Fibroblast of lung (primary cell): Measurements from ENCODE around the gene CTNND2.

Experiments
- CTCF ChIP-seq, 2 donors: IDR thresholded peaks in 1 of 2; conservative IDR thresholded peaks in 1 of 2; 1 replicate in 1 of 2; 2 replicates in 1 of 2; pipeline ENCODE4 v1.5.1; 2011 to 2012; ENCODE audit warnings: low read length in 2 of 2, control low read depth in 1 of 2, inconsistent platforms in 1 of 2, low read depth in 1 of 2, mild to moderate bottlenecking in 1 of 2
- EZH2 ChIP-seq: IDR thresholded peaks from 2 replicates; pipeline ENCODE4 v1.5.1; 2012; ENCODE audit warnings: low read length, control low read depth, mild to moderate bottlenecking; ENCODE audit errors: missing control alignments

- TF ChIP-seq CTCF (conservative IDR thresholded peaks at IDR 0.05 in 1 of 2, IDR thresholded peaks at IDR 0.05 in 1 of 2; ENCODE audit: low read depth in 1 of 2, low read length in 2 of 2) (no peak), EZH2 (no peak)
Measured at GRCh38 chr5:11072076-11072475, 832.2 kb downstream of the CTNND2 start.
